T1000 (cell line): ENCODE measurements around the gene ZNF205.
A peak's percentile ranks its signal among the peaks of the same experiment; 100 is the strongest.
"Not testable (repeated sequence)": the region's sequence is repeated elsewhere in the genome, so short reads cannot be mapped to it uniquely, and the experiment has no call there.

Experiments
- DNase-seq: peaks from one replicate; lab custom pipeline; 2025; ENCODE audit warnings: mixed read lengths; lab: John Stamatoyannopoulos, UW

Gene ZNF205

GRCh38 chr16:3134338-3135125, 22.1 kb downstream of the ZNF205 start, which contains the start of gene ZNF213:
ZNF213 (plus strand) TSS chr16:3135029; CDS start chr16:3137281, 2,252 bp downstream.
- DNase-seq = peak; percentile 93

- DNase-seq = no peak
Measured at GRCh38 chr16:3135126-3135715, 22.8 kb downstream of the ZNF205 start.

- no peak for DNase-seq
Measured at GRCh38 chr16:3137267-3137666, 24.9 kb downstream of the ZNF205 start.

GRCh38 chr16:3138342-3138741, 26.0 kb downstream of the ZNF205 start:
- no peak for DNase-seq

- no peak for DNase-seq
Measured at GRCh38 chr16:3138823-3139426, 26.5 kb downstream of the ZNF205 start.

- not testable (repeated sequence) for DNase-seq
Measured at GRCh38 chr16:3139561-3139960, 27.2 kb downstream of the ZNF205 start.

- no peak for DNase-seq
Measured at GRCh38 chr16:3140603-3141427, 28.4 kb downstream of the ZNF205 start.

GRCh38 chr16:3141781-3142311, 29.5 kb downstream of the ZNF205 start:
- no peak for DNase-seq

- no peak for DNase-seq
Measured at GRCh38 chr16:3142327-3142726, 29.9 kb downstream of the ZNF205 start.

GRCh38 chr16:3142770-3143169, 30.4 kb downstream of the ZNF205 start:
- no peak for DNase-seq

- no peak for DNase-seq
Measured at GRCh38 chr16:3143189-3143588, 30.8 kb downstream of the ZNF205 start.

GRCh38 chr16:3143598-3144320, 31.4 kb downstream of the ZNF205 start:
- no peak for DNase-seq

- no peak for DNase-seq
Measured at GRCh38 chr16:3144321-3144983, 32.1 kb downstream of the ZNF205 start.

GRCh38 chr16:3145151-3145550, 32.8 kb downstream of the ZNF205 start:
- DNase-seq = no peak

- DNase-seq = no peak
Measured at GRCh38 chr16:3145660-3146059, 33.3 kb downstream of the ZNF205 start.

GRCh38 chr16:3147046-3147756, 34.8 kb downstream of the ZNF205 start:
- no peak for DNase-seq

- DNase-seq = no peak
Measured at GRCh38 chr16:3147757-3148104, 35.3 kb downstream of the ZNF205 start.

- no peak for DNase-seq
Measured at GRCh38 chr16:3148256-3149192, 36.1 kb downstream of the ZNF205 start.

GRCh38 chr16:3149193-3149530, 36.8 kb downstream of the ZNF205 start:
- DNase-seq = no peak
